C4-2B (cell line): ENCODE data around the gene TSPAN6.

Source experiments
- ZFX ChIP-seq: fragments of 450-650 bp; IDR thresholded peaks from 2 replicates; pipeline ENCODE4 v1.6.1; 2017
- TF ChIP-seq, protein P1 (sequence below): fragments of 450-650 bp; conservative IDR thresholded peaks from 2 replicates; pipeline ENCODE4 v1.5.1; 2017; ENCODE audit warnings: mild to moderate bottlenecking

DNA sequence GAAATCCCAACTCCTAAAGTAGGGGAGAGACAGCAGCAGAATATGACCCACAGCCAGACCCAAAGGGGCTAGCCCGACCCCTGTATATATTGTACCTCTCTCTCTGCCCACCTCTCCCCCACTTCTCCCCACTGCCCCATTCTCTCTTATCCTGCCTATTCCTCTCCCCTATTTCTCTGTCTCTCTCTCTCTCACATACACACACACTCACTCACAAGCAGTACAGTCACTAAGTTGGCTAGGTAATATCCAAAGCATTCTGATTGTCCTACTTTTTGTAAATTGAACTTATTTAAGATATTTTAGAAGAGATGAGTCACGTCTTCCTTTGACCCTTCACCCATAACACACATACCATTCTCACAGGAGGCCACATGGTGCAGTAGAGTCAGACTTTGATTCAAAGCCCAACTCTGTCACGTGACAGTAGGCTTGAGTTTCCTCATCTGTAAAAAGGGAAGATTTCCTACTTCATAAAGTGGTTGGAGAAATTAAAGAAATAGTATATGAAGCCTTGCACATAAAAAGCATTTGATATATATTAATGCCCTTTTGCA lies 36.9 kb upstream of the TSPAN6 start:
- TF ChIP-seq, protein P1, sequence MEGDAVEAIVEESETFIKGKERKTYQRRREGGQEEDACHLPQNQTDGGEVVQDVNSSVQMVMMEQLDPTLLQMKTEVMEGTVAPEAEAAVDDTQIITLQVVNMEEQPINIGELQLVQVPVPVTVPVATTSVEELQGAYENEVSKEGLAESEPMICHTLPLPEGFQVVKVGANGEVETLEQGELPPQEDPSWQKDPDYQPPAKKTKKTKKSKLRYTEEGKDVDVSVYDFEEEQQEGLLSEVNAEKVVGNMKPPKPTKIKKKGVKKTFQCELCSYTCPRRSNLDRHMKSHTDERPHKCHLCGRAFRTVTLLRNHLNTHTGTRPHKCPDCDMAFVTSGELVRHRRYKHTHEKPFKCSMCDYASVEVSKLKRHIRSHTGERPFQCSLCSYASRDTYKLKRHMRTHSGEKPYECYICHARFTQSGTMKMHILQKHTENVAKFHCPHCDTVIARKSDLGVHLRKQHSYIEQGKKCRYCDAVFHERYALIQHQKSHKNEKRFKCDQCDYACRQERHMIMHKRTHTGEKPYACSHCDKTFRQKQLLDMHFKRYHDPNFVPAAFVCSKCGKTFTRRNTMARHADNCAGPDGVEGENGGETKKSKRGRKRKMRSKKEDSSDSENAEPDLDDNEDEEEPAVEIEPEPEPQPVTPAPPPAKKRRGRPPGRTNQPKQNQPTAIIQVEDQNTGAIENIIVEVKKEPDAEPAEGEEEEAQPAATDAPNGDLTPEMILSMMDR, result no peak
- no peak for TF ChIP-seq ZFX
